LHCN-M2 (cell line): ENCODE data around the gene SLC23A3. TPM values are rescaled to one million over a fixed set of nuclear protein-coding genes. Genes with fewer than 3 reads are reported as not detected.

ENCODE experiments used
- DNase-seq: peaks from one replicate; pipeline ENCODE4 v3.0.0-alpha.2; 2012; ENCODE audit warnings: low read depth
- total RNA-seq: library from RNA; depleted of rRNA; stranded (reverse); fragments of >200 nt; gene quantifications from 2 replicates; pipeline ENCODE4 v1.2.3, GENCODE V29; 2014

SLC23A3 gene
- total RNA-seq, 1 experiment from 2014 or later: 0.06 TPM

DNA sequence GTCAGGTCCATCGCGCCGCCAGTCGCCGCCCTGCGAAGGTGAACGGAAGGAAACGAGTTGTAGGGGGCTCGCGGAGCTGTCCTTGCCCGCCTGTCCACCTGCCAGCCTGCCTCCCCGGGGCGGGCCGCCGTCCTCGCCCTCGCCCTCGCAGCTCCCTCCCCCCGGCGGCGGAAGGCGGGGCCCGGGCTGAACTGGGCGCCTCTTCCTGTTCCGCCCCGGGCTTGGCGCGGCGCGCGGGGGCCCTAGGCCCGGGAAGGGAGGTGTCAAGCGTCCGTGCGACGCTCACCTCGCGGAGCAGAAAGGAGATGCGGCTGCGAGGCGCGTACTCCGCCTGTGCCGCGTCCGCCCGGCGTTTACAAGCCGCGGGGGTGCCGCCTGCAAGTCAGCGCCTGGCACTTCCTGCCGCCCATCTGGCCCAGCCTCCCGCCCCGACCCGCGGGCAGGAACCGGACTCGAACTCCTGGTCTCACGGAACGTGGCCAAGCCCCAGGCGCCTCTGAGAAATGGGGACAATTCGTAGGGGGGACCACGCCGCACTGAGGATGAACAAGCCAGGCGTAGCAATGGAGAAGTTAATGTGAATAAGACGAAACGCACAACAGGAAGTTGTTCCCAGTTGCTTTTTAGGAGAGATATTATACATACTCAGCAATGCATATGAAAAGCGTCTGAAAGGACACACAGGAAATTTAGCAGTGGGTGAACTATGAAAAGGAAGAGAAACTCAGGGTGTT, 7.2 kb upstream of the SLC23A3 start, which contains the start of gene CNPPD1:
TSS of gene CNPPD1 (minus strand) at position 108 of the 734 bp plus-strand sequence. CDS start at position 11, 97 bp downstream.
- DNase-seq: peak; percentile 73

DNA sequence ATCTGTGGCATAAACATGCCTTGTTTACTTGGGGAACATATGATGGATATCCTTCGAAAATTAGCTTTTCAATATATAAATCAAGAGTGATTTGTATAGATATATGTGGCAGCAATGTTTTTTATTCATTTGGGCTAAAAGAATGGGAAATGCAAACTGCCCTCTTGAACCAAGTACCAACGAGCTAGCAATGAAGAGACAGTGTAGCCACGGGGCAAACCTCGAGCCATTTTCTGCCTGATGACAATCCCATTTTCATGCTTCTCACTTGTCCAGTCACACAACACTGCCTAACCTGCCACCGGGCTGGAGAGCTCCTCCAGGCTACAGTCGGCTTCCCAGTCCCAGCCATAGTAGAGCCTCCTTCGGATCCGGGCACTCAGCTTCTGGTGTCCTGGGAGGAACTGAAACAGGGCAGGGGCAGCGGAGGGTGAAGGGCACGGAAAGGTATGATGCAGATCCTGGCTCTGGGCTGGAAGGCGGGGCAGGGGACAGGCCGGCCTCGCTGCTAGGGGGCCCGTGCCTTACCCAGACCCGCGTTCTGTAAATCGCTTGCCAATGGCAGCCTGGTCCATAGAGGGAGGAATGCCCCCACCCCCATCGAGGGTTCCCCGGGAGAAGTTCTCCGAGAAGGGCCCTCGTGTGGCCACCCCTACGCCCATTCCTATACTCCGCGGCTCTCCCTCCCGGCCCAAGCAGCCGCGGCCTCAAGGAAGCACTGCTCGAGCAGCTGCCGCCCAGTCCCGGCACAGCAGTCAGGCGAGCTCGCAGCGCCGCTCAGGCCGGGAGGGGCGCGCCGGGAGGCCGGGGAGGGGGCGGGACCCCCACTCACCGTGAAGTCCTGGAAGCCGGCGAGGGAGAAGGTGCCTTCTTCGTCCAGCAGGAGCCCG, 6.3 kb upstream of the SLC23A3 start:
- peak; percentile 38 for DNase-seq

DNA sequence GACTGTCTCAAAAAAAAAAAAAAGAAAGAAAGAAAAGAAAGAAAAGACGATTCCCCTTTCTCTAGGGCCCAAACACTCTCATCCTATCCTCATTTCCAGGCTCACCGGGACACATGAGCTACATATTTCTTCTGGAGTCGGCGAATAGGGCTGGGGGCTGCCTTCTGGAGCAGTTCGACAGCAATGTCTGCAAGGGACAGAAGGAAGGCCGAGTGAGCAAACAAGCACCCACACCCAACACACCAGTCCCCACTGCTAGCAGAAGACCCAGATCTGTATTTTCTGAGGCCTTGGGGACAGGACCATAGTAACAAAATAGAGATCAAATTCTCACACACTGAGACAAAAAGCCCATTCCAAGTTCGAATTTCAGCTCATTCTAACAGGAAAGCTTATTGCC, 5.7 kb upstream of the SLC23A3 start:
- DNase-seq: no peak

DNA sequence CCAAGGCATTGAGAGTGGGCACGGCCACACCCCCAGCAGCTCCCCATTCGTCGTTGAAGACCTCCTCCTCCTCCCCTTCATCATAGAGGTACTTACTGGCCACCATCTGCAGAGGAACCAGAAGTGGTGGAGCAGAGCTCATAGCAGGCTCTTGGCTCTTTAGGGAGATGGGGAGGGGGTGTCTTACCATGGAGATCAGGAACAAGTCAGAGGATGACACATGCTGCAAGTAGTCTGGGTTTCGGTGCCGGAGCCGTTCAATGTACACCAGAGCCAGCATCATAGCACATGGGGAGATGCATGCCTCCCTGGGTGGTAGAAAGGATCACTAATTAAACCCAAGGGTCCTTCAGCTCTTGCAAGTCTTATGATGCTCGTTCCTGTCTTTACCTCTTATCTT, 5.0 kb upstream of the SLC23A3 start:
- DNase-seq: no peak

DNA sequence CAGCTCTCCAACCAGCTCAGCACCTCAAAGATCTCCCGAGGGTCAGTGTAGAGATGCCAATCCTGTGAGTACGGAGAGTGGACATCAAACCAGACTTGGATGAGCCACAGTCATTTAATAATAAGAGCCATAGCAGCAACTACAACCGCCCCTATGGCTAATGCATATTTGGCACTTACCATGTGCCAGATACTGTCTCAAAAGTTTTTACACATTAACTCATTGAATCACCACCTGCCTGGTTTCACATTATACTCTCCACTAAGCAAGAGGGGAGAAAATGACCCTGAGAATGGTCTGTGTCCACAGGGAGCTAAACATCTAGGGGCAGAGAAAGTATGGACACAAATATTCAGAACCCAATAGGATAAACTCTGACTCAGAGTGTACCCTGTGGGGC, 4.3 kb upstream of the SLC23A3 start:
- no peak for DNase-seq

DNA sequence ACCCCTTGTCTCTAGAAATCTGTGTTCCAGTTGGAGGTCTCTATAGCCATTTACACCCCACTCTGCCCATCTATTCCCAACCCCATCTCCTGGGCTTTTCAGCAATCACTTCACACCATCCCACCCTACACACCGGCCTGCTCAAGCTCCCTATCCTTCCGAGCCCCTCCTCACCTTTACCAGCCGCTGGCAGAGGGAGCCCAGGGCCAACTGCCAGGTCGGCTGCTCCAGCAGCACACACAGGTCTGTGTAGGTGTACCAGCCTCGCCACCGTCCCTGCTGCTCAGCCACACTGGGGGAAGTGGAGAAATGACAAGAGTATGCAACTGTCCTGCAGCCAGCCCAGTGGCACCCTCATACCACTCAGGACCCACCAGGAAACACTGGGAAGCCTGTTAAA, 3.3 kb upstream of the SLC23A3 start:
- DNase-seq: no peak

DNA sequence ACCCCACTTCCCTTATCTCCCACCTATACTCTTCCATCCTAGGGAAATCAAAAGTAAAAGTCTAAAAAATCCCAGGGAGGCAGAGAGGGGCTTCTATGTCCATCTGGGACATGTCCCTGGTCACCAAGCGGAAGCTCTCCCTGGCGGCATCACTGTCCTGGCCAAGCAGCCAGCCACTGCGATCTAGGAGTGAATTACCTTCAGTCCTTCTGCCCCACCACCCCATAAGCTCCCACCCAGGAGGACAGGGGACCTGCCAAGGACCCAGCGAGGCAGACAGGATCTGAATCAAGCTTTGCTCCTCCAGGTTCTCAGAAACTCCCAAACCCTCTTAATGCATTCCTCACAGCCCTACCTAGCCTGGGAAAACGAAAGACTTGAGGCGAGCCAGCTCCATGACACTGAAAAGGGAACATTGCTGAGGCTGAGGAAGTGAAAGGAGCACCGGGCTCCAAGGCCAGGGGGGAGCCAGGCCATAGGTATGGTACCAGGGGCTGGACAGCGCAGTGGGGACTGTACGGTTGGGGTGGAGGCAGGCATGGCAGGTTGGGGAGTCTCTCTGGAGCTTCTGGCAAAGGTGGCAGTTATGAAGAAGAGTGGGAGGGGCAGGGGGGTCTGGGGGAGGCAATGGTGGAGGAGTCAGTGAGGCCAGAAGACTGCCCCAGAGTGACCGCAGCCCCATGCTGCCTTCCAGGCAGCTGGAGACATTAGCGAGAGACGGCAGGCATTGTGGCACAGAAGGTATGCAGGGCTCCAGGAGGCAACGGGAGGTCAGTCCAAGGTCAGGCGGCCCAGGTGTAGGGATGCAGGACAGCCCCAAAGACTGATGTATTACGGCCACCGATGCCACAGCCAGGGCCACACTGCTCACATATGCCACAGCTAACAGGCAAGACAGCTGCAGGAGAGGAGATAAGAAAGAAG, 2.7 kb upstream of the SLC23A3 start:
- no peak for DNase-seq

DNA sequence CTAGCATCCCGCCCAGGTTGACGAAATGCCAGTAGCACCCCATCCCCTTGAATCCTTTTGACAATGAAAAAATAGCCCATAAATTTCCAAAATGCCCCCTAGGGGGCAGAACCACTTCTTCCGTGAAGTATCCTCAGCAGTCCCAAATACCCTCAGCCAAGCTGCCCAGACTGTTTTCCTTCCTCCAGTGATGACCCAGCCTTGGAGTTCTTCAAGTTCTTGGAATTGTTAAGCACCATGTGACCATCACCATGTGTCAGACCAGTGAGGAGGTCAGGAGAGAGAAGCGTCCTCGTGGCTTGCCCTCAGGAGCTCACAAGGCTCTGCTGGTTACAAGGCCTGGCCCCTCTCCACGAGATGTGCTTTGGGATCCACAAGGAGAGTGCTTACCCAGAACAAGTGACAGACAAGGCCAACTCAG, 1.4 kb upstream of the SLC23A3 start:
- DNase-seq: peak; percentile 84

DNA sequence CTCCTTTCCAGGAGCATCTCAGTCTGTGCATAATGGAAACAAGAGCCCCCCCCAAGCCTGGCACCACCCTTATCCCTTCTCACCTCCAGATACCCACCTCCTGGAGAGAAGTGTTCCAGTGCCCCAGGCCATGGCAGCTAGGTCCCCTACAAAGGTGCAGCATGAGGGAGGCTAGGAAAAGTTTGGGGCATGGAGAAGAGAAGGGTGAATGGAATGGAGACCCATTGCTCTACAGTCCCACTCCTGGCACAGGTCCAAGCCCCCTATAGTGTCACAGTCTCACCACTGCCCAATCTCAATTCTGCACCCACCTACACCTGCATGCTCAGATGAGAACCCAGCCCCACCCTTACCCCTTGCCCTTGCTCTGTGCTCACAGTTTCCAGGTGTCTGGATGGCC, 897 bp downstream of the SLC23A3 start:
- DNase-seq: no peak

DNA sequence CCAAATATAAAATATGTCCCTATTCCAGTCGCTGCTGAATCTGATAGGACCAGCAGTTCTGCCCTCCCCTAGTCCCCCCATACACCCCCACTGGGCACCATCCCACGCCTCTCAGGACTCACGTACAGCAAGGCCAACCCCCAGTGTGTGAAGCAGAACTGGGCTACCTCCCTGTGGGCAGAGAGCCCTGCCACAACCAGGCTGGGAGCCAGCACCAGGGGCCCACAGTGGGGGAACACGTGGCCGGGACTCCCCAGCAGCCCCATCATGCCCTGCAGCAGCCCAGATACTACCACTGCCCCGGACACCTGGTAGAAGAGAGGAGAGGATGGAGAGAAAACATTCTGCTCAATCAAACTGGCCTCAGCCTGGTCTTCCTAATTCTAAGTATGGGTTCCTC, 1.3 kb downstream of the SLC23A3 start:
- no peak for DNase-seq

DNA sequence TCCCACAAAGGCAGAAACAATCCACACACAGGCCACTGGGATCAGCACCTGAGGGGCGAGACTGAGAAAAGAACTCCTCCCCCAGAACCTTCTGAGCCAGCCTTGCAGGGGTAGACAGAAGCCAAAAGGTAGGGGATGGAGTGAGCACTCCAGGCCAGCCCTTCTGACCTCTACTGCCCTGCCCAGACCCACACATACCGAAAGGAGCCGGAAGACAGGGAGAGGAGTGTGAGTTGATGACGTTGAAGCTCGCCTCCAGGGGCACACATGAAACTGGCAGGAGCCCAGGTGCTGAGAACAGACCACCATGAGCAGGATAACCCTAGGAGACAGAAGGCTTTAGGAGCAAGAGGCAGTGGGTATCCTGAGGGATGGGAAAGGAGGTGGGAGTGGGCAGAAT, 1.8 kb downstream of the SLC23A3 start:
- no peak for DNase-seq

DNA sequence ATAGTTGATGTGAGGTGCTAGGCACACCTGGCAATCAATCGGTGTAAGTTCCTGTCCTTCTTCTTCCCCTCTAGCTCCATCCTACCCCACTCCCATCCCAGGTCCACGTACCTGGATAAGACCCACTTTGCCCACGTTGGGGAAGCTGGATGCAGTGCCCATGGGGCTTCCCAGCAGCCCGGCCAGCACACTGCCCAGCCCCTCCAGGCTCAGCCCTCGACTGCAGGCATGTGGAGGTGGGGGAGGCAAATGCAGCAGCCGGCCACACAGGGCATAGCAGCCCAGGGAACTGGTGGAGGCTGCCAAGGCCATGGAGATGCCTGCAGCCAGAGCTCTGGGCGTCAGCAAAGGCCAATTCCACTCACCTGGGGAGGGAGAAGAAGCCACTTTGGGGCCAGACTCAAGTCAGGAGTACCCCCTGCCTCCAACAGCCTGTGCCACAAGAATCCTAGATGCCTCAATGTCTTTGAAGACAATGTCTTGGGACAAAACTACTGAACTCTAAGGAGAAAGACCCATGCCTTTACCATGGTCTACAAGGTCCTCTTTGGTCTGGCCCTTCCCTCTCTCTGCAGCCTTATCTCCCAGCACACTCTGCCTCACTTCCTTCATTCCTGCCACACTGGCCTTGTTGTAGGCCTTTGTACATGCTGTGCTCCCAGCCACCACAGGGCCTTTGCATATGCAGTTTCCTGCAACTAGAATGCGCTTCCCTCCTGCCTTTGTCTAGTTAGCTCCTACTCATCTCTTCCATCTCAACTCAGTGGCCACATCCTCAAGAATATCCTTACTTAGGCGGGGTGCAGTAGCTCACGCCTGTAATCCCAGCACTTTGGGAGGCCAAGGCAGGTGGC, 4.5 kb downstream of the SLC23A3 start:
- DNase-seq: no peak

DNA sequence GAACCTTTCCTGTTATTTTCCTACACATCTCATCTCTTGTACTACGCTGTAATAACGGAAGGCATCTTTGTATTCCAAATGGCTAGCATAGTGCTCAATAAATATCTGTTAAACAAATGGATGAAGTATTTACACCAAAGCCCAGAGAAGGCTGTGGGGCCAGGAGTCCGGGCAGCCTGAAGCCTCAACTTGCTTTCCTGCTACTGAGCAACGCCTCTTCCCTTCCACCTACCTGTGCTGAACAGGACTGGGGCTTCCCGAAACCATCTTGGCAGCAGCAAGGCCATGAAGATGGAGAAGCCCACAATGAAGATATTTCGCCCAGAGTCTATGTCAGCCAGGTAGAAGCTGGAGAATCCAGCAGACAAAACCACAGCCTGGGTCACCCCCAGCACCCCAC, 6.7 kb downstream of the SLC23A3 start:
- DNase-seq: no peak

DNA sequence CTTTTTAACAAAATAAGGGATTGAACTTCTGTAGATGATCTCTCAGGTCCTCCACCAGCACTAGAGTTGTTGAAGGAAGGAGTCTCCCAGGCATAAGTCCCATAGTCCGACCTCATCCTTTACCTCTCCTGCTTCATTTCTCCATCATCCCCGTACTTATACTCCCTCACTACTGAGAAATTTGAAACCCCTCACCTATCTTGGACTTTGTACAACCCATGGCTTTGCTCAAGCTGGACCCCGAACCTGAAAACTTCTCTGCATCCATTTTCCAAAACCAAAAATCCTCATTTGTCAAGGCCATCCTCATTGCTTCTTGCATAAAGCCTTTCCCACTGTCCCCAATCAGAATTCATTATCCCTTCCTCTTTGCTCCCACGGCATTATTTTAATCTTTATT, 8.7 kb downstream of the SLC23A3 start:
- DNase-seq: no peak

DNA sequence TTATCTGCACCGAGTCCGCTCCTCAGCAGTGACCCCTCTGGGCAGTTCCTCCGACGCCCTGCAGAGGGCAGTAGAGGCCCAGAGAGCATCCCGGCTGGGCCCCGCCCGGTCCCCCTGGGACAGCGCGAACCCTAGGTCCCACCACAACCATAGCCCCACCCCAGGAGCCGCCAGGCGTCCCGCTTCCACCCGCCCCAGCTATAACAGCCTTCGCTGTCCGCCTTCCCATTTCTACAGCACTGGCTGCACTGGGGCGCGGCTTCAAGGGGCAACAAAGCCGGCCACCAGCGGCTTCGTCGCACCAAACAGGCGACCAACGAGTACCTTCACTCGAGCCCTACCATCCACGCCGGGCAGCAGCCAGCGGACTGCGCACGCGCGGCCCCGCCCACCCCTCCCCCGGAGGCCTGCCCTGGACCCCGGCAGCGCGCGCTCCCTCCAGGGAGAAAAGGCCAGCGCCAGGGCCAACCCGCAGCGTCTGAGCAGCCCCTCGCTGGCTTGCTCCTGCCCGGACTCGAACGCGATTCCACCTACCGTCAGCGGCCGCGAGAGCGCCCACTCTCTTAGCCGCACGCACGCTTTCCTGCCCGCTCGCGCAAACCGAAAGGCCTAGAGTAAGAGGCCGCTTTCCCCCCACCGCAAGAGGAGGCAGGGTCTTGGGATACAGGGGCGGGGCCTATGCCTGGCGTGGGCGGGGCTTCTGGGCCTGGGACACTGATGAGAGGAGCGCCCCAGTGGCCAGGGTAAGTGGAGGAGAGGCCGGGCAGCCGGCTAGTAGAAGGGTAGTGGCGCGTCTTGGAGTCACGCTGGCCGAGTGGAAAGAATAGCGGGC, 9.4 kb downstream of the SLC23A3 start, which contains the start of gene NHEJ1:
TSS of gene NHEJ1 (minus strand) at position 630 of the 832 bp plus-strand sequence. CDS start 2,453 bp downstream, outside the sequence.
- peak; percentile 91 for DNase-seq

DNA sequence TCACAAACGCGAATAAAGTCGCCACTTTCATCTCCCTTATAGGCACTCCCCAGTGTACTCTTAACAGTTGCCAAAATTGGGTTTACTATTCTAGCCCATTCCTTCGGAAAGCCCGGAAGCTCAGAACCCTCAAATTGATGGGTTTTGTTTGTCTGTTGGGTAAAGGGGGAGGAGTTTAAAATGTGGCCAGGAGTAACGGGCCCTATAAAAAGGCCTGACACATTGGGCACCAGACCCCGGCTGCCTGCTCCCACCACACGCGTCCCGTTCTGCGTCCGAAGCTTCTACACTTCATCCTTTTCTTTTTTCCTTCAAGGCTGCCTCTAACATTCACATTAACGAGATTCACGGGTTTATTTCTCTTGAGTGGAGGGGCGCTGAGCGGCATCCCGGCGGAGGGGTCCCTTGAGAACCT, 10.1 kb downstream of the SLC23A3 start:
- peak; percentile 14 for DNase-seq

DNA sequence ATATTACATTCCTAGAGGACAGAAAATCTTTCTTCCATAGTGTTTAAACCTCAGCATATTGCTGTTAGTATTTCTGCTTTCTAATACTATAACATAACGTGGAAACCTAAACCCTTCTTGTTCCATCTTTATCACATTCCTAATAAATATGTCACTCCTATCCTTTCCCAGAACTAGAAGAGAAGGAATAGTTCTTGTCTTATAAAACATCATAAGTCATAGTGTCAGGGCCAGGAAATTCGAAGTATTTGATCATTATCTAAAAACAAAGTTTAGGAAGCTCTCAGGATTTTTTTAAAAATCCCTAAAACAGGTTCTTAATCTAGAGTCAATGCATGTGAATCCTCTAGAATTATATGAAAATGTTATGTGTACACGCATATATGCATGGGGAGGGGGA, 11.2 kb downstream of the SLC23A3 start:
- no peak for DNase-seq

DNA sequence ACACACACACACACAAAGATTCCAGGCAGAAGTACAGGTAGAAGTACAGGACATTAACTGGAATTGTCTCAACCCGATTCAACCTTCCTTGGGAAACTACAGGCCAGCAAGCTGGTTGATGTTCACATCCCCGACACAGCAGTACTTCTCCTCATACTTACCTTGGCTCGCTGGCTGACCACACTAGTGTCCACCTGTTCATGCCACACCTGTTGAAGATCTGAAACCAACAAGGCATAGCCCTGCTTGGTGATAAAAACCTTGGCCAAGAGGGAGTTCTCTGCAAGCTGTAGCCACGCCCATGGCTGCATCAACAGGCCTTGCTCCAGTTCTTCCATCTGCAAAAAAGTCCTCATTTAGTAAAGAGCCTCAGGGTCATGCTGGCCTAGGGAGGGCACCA, 11.8 kb downstream of the SLC23A3 start:
- DNase-seq: no peak

DNA sequence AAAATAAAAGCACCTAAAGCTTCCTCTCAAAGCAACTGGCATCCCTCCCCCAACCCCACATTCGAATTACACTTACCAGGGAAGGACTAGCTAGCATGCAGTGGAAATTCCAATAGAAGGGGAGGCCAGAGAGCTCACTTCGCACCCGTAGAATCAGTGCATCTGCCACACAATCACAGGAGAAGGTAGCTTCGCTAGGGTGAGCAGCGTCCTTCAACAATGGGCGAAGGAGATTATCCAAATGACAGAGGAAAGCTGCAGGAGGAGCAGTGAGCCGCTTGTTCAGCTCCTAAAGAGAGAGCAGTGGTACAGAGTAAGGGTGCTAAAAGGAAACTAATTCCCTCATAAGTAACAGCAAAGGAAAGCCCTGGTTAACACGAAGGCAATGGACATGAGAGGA, 12.4 kb downstream of the SLC23A3 start:
- DNase-seq: no peak
